Measurements from ENCODE around the gene MADCAM1. TPM values are rescaled to one million over a fixed set of nuclear protein-coding genes. Genes with fewer than 3 reads are reported as not detected.

Gene MADCAM1
- total and polyA plus RNA-seq, 2 experiments from 2014 or later: 2.9 to 4.0 TPM

DNA sequence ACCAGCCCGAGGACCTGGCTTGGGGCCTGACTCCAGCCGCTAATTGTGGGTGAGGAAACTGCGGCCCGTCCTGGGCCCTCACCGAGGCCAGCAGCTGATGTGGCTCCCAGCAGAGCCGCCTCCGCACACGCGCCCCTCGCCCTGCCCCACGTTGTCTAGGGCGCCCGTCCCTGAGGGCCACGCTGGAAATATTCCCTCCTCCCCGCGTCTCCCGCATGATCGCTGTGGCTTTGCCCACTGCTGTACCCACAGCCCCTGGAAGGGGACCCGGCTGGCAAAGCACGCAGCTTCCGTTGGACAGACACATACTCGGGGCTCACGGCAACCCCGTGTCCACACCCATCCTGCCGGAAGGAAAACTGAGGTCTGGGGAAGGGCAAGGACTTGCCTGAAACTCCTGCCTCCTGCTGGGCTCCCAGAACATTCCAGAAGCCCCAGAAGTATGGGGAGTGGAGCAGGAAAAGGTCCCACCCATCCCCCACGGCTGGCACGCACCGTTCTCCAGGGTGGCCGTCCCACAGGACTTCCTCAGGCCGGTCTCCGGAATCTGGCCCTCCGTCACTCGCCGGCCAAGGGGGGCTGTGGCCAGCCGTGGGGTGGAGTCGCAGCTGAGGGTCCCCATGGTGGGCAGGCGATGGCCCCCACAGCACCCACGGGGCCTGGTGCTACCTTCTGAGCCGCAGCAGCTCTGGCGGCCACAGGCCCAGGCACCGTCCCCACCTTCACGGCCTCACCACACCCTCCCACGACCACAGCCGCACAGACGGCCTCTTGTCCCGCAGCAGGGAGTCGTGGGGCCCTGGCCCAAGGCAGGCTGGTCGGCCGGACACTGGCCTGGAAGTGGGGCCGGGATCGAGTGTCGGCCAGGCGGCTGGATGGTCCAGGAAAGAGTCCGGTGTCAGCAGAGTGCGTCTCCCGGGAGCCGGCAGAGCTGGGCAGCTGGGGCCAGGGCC lies 21.9 kb upstream of the MADCAM1 start:
- no peak overlapping the region for H3K4me2 ChIP-seq
- H3K27ac ChIP-seq: no peak overlapping the region
- H3K4me3 ChIP-seq: no peak overlapping the region
- H3K4me1 ChIP-seq (ENCODE audit: insufficient read depth): no peaks in the 10 kb centered on the region
- no peak overlapping the region for H2AFZ ChIP-seq
- H3K36me3 ChIP-seq (replicated peaks; ENCODE audit: insufficient read depth, low read depth): no peaks in the 10 kb centered on the region
- H3K27me3 ChIP-seq: no peaks in the 10 kb centered on the region
- H3K79me2 ChIP-seq: no peaks in the 10 kb centered on the region
- 90% methylated on average over 50 of the region's 57 CpGs for WGBS (ENCODE audit: low lambda C conversion rate, missing lambda C conversion rate)
- no peak for DNase-seq (ENCODE audit: low spot score)
- H3K9me3 ChIP-seq (ENCODE audit: low read depth): no peaks in the 10 kb centered on the region
- H4K20me1 ChIP-seq (ENCODE audit: insufficient read depth, poor library complexity, severe bottlenecking): no peaks in the 10 kb centered on the region
- H3K9me2 ChIP-seq (replicated peaks; ENCODE audit: insufficient read depth): no peaks in the 10 kb centered on the region
- no peak for TF ChIP-seq EZH2phosphoT487 (IDR thresholded peaks at IDR 0.05; ENCODE audit: low read depth, severe bottlenecking, unreplicated experiment)
- TF ChIP-seq, protein P1, sequence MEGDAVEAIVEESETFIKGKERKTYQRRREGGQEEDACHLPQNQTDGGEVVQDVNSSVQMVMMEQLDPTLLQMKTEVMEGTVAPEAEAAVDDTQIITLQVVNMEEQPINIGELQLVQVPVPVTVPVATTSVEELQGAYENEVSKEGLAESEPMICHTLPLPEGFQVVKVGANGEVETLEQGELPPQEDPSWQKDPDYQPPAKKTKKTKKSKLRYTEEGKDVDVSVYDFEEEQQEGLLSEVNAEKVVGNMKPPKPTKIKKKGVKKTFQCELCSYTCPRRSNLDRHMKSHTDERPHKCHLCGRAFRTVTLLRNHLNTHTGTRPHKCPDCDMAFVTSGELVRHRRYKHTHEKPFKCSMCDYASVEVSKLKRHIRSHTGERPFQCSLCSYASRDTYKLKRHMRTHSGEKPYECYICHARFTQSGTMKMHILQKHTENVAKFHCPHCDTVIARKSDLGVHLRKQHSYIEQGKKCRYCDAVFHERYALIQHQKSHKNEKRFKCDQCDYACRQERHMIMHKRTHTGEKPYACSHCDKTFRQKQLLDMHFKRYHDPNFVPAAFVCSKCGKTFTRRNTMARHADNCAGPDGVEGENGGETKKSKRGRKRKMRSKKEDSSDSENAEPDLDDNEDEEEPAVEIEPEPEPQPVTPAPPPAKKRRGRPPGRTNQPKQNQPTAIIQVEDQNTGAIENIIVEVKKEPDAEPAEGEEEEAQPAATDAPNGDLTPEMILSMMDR (IDR thresholded peaks at IDR 0.05; ENCODE audit: poor library complexity): no peak
- no peak for TF ChIP-seq EZH2 (IDR thresholded peaks at IDR 0.05; ENCODE audit: borderline replicate concordance)

DNA sequence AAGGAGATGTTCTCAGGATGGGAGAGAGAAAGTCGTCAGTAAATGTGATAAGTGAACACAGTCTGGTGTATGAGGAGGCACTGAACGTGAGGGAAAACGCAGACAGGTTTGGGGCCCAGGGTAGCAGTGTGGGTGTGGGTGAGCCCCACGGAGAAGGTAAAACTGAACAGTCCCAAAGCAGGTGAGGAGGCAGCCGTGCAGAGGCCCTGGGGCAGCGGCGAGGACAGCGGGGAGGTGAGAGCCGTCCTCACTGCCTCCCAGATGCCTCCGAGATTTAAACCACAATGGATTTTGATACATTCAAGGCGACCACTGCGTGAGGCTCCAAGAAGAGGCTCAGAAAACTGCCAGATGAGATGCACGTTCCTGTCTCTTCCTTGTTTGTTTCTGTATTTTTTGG lies 20.9 kb upstream of the MADCAM1 start:
- TF ChIP-seq, protein P1 (IDR thresholded peaks at IDR 0.05; ENCODE audit: poor library complexity): no peak
- no peak for TF ChIP-seq EZH2 (IDR thresholded peaks at IDR 0.05; ENCODE audit: borderline replicate concordance)
- no peak for TF ChIP-seq EZH2phosphoT487 (IDR thresholded peaks at IDR 0.05; ENCODE audit: low read depth, severe bottlenecking, unreplicated experiment)
- WGBS (ENCODE audit: low lambda C conversion rate, missing lambda C conversion rate): 86% methylated on average over 13 of the region's 13 CpGs
- Histone ChIP-seq H3K27ac (no peak overlapping the region), H3K4me3 (no peak overlapping the region), H3K9me2 (replicated peaks; ENCODE audit: insufficient read depth) (no peaks in the 10 kb centered on the region), H4K20me1 (ENCODE audit: insufficient read depth, poor library complexity, severe bottlenecking) (no peaks in the 10 kb centered on the region), H3K79me2 (no peaks in the 10 kb centered on the region), H3K27me3 (no peaks in the 10 kb centered on the region), H3K4me2 (no peak overlapping the region), H3K4me1 (ENCODE audit: insufficient read depth) (peaks cover 4% of the 10 kb centered on the region), H3K9me3 (ENCODE audit: low read depth) (no peaks in the 10 kb centered on the region), H2AFZ (no peak overlapping the region), H3K36me3 (replicated peaks; ENCODE audit: insufficient read depth, low read depth) (no peaks in the 10 kb centered on the region)
- no peak for DNase-seq (ENCODE audit: low spot score)

DNA sequence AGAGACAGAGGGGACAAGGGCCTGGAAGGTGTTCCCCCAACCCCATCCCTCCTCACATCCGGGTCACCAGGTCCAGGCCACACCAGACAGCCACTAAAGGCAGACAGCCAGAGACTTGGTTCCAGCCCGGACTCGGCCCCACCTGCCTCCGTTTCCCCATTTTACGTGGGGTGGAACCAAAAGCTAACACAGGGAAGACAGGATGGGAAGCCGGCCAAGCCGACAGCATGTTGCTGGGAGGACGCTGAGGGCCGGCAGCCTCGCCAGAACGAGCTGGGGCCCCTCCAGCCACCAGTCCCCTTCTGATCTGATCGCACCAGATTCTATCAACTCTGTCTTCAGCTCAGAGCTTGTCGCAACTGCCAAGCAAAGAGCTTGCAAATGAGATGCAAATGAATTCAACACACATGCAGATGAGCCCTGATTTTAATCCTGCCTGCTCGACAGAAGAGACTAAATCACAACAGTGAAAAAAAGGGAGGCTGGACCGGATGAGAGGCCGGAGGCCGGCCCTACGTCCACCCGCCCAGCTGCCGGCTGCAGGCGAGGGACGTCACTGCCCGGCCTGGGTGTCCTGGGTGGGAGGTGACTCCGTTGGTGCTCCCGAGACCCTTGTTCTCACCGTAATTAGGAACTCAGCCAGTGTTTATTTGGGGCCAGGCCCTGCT lies 17.9 kb upstream of the MADCAM1 start:
- no peak overlapping the region for H3K4me2 ChIP-seq
- 85% methylated on average over 25 of the region's 26 CpGs for WGBS (ENCODE audit: low lambda C conversion rate, missing lambda C conversion rate)
- TF ChIP-seq EZH2 (IDR thresholded peaks at IDR 0.05; ENCODE audit: borderline replicate concordance) (no peak), EZH2phosphoT487 (IDR thresholded peaks at IDR 0.05; ENCODE audit: low read depth, severe bottlenecking, unreplicated experiment) (no peak)
- TF ChIP-seq, protein P1 (IDR thresholded peaks at IDR 0.05; ENCODE audit: poor library complexity): no peak

More for the DNA sequence above, 17.9 kb upstream of the MADCAM1 start:
- no peak for DNase-seq (ENCODE audit: low spot score)
- no peaks in the 10 kb centered on the region for H3K79me2 ChIP-seq
- no peak overlapping the region for H3K27ac ChIP-seq
- H3K27me3 ChIP-seq: no peaks in the 10 kb centered on the region
- H4K20me1 ChIP-seq (ENCODE audit: insufficient read depth, poor library complexity, severe bottlenecking): no peaks in the 10 kb centered on the region
- no peak overlapping the region for H2AFZ ChIP-seq
- no peaks in the 10 kb centered on the region for H3K9me3 ChIP-seq (ENCODE audit: low read depth)
- no peak overlapping the region for H3K4me3 ChIP-seq
- peaks cover 4% of the 10 kb centered on the region for H3K4me1 ChIP-seq (ENCODE audit: insufficient read depth)
- no peaks in the 10 kb centered on the region for H3K36me3 ChIP-seq (replicated peaks; ENCODE audit: insufficient read depth, low read depth)
- H3K9me2 ChIP-seq (replicated peaks; ENCODE audit: insufficient read depth): no peaks in the 10 kb centered on the region

All from hepatocyte (in vitro differentiated cells).